CD8-positive, alpha-beta memory T cell (primary cell): Measurements from ENCODE around the gene TMF1. TPM values are rescaled to one million over a fixed set of nuclear protein-coding genes. Genes with fewer than 3 reads are reported as not detected.

ENCODE experiments used
- CTCF ChIA-PET: fragments of 350-600 bp; sonication (Branson Sonifier 250); formaldehyde crosslinking; loops from one replicate; lab custom pipeline; 2021; ENCODE audit warnings: antibody characterized with exemption; lab: Charles Lee
- POLR2A ChIA-PET: fragments of 350-600 bp; sonication (Branson Sonifier 250); formaldehyde crosslinking; loops from one replicate; lab custom pipeline; 2021; ENCODE audit warnings: antibody characterized with exemption; lab: Charles Lee
- DNase-seq, 5 donors: peaks; one replicate each; pipeline versions ENCODE4 v3.0.0 to v3.0.0-alpha.2; 2020 to 2022; ENCODE audit warnings: mixed read lengths in 1 of 5
- H3K27ac ChIP-seq: one replicate; pipeline ENCODE4 v1.7.0; 2013; ENCODE audit warnings: low read depth, mild to moderate bottlenecking, low read length, moderate library complexity
- H3K27me3 ChIP-seq: 2 replicates; pipeline ENCODE4 v1.7.0; 2013; ENCODE audit warnings: low read length, mild to moderate bottlenecking; ENCODE audit not compliant: insufficient read depth, poor library complexity, severe bottlenecking
- H3K36me3 ChIP-seq: 2 replicates; pipeline ENCODE4 v1.7.0; 2013; ENCODE audit warnings: mild to moderate bottlenecking, low read length, moderate library complexity; ENCODE audit not compliant: insufficient read depth
- H3K4me1 ChIP-seq: 2 replicates; pipeline ENCODE4 v1.7.0; 2013; ENCODE audit warnings: mild to moderate bottlenecking, low read length, moderate library complexity; ENCODE audit not compliant: insufficient read depth
- H3K4me3 ChIP-seq: 2 replicates; pipeline ENCODE4 v1.7.0; 2013; ENCODE audit warnings: mild to moderate bottlenecking, low read length
- H3K9me3 ChIP-seq: 2 replicates; pipeline ENCODE4 v1.7.0; 2013; ENCODE audit warnings: mild to moderate bottlenecking, low read length
- H3K27ac Mint-ChIP-seq, 8 donors: one replicate each; pipeline ENCODE4 v1.8.0; 2020 to 2021; ENCODE audit warnings: mixed read lengths in 8 of 8, mild to moderate bottlenecking in 6 of 8, inconsistent platforms in 3 of 8, moderate library complexity in 3 of 8
- H3K27me3 Mint-ChIP-seq, 2 donors: one replicate each; pipeline ENCODE4 v1.8.0; 2020 to 2021; ENCODE audit warnings: mixed read lengths in 2 of 2, mild to moderate bottlenecking in 1 of 2, moderate library complexity in 1 of 2
- H3K36me3 Mint-ChIP-seq, 3 donors: one replicate each; pipeline ENCODE4 v1.8.0; 2020 to 2021; ENCODE audit warnings: mixed read lengths in 3 of 3, inconsistent platforms in 1 of 3, mild to moderate bottlenecking in 1 of 3
- H3K4me1 Mint-ChIP-seq, 3 donors: one replicate each; pipeline ENCODE4 v1.8.0; 2020 to 2021; ENCODE audit warnings: mixed read lengths in 3 of 3, inconsistent platforms in 1 of 3, mild to moderate bottlenecking in 1 of 3
- H3K4me3 Mint-ChIP-seq, 7 donors: one replicate each; pipeline ENCODE4 v1.8.0; 2020 to 2021; ENCODE audit warnings: mixed read lengths in 7 of 7, mild to moderate bottlenecking in 6 of 7, moderate library complexity in 4 of 7, inconsistent platforms in 2 of 7
- H3K9me3 Mint-ChIP-seq, 5 donors: one replicate each; pipeline ENCODE4 v1.8.0; 2020 to 2022; ENCODE audit warnings: mixed read lengths in 5 of 5, mild to moderate bottlenecking in 3 of 5, moderate library complexity in 2 of 5, inconsistent platforms in 1 of 5
- polyA plus RNA-seq: library from polyadenylated mRNA; unstranded; fragments of 300-500 nt; fragmentation: Illumina TruSeq; gene quantifications from one replicate; pipeline ENCODE4 v1.2.3, GENCODE V29; 2021
- total RNA-seq, 2 experiments: library from RNA; stranded (reverse); gene quantifications; one replicate each; pipeline ENCODE4 v1.2.3, GENCODE V29; 2021

TMF1 gene
- total and polyA plus RNA-seq, 3 experiments from 2014 or later = 31.8 to 40.0 (median 35.6) TPM

DNA sequence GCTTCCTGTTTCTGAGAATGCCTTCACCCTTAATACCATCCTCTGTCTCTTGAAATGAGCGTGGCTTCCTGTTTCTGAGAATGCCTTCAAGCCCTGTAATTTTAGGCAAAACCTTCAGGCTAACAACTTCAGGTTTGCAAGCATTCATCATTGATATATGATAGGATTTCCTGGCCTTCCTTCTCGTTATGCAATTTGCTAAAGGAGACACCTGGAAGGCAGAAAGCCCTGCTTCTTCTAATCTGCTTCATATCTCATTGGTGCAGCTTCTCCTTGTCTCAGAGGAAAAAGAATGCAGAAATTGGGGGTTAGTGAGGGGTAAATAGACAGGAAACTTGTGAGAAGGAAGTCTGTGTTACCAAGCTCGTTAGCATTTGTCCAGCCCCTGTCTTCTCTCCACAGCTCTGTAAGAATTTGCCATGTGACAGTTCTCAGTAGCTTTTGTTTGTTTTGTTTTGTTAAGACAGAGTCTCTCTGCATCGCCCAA is 39.9 kb upstream of the TMF1 start:
- Mint-ChIP-seq H3K9me3 (no peaks in the 10 kb centered on the region), H3K4me3 (peak overlapping the region; percentile 58 to 81 (median 76)), H3K4me1 (peaks cover 84 to 98% (median 94%) of the 10 kb centered on the region in 3 donors), H3K27ac (peak overlapping the region; percentile 79 to 99 (median 94)), H3K27me3 (no peaks in the 10 kb centered on the region), H3K36me3 (peaks cover 0 to 58% (median 13%) of the 10 kb centered on the region in 3 donors)
- H3K36me3 ChIP-seq = no peaks in the 10 kb centered on the region
- ChIA-PET POLR2A (interaction anchor here (0.6 to 1.4 kb wide), 5 partner anchors 11 to 41 kb away, joined by 3 to 11 read pairs (median 6); partner anchors contain the start of genes TMF1 and UBA3), CTCF (interaction anchor here (0.8 to 2.4 kb wide), 6 partner anchors 9 to 78 kb away, joined by 3 to 10 read pairs (median 4); partner anchors contain the start of genes EOGT and TMF1)
- peak in 2 of 5 donors; percentile 49 to 68 for DNase-seq
- H3K4me3 ChIP-seq = peak overlapping the region; percentile 19
- H3K27ac ChIP-seq = peak overlapping the region; percentile 60
- H3K4me1 ChIP-seq = peaks cover 98% of the 10 kb centered on the region
- H3K9me3 ChIP-seq = no peaks in the 10 kb centered on the region
- H3K27me3 ChIP-seq = no peaks in the 10 kb centered on the region

DNA sequence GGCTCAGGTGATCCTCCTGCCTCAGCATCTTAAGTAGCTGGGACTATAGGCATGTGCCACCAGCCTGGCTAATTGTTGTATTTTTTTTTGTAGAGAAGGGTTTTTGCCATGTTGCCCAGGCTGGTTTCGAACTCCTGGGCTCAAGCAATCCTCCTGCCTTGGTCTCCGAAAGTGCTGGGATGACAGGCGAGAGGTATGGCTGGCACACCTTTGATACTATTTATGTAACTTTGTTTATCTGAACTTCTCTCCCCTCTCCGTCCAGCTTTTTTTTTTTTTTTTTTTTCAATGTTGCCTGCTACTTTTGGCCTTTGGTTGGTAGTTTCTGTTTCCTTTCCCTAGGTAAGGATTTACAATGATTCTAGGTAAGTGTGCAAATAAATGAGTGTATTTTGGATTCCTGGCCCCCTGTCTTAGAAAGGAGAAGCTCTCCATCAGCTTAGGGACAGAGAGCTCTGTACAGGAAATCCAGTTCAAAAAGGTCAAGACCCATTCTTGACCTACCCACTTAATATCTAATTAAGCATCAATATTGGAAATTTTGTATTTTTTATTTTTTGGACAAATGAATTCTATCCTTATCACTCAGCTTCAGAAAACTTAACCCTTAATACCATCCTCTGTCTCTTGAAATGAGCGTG is 39.4 kb upstream of the TMF1 start:
- peak overlapping the region; percentile 60 for H3K27ac ChIP-seq
- H3K9me3 ChIP-seq = no peaks in the 10 kb centered on the region
- Mint-ChIP-seq H3K4me1 (peaks cover 81 to 93% (median 88%) of the 10 kb centered on the region in 3 donors), H3K4me3 (peak overlapping the region; percentile 58 to 83 (median 78)), H3K27me3 (no peaks in the 10 kb centered on the region), H3K36me3 (peaks cover 0 to 53% (median 13%) of the 10 kb centered on the region in 3 donors), H3K27ac (peak overlapping the region; percentile 79 to 99 (median 94)), H3K9me3 (no peaks in the 10 kb centered on the region)
- H3K36me3 ChIP-seq = no peaks in the 10 kb centered on the region
- ChIA-PET POLR2A (interaction anchor here (0.5 to 1.4 kb wide), 10 partner anchors 11 to 78 kb away, joined by 3 to 11 read pairs (median 4); partner anchors contain the start of genes EOGT, TMF1 and UBA3), CTCF (interaction anchor here (0.8 to 2.4 kb wide), 7 partner anchors 10 to 78 kb away, joined by 3 to 10 read pairs (median 4); partner anchors contain the start of genes EOGT and TMF1)
- DNase-seq = no peak
- H3K4me1 ChIP-seq = peaks cover 94% of the 10 kb centered on the region
- H3K27me3 ChIP-seq = no peaks in the 10 kb centered on the region
- peak overlapping the region; percentile 19 for H3K4me3 ChIP-seq

DNA sequence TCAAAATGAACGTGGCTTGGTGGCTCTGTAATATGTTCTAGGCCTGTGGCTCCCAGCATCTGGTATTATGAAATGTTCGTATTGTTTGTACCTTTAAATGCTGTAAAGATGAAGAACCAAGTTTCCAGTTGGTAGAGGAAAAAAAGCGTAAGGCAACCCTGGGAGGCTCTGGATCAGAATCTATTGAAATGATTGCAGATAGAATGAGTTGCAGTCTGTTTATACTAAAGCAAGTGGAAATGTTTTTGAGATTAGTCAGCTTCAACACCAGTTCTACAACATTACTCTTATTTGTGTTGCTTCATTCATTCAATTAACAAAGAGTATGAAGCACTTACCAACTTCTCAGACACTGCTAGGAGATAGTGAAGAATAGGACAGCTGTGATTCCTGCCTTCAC is 37.9 kb upstream of the TMF1 start:
- Histone ChIP-seq H3K27me3 (no peaks in the 10 kb centered on the region), H3K36me3 (no peaks in the 10 kb centered on the region), H3K4me3 (peak overlapping the region; percentile 13), H3K9me3 (no peaks in the 10 kb centered on the region), H3K27ac (no peak overlapping the region), H3K4me1 (peaks cover 81% of the 10 kb centered on the region)
- ChIA-PET POLR2A (no interaction called here), CTCF (interaction anchor here (1.0 kb wide), 1 partner anchor 29 kb away, joined by 3 read pairs; no protein-coding TSS in a partner anchor)
- peak overlapping the region; percentile 74 to 95 (median 91) for H3K27ac Mint-ChIP-seq
- no peaks in the 10 kb centered on the region for H3K27me3 Mint-ChIP-seq
- no peaks in the 10 kb centered on the region for H3K9me3 Mint-ChIP-seq
- no peak for DNase-seq
- H3K4me1 Mint-ChIP-seq = peaks cover 75 to 81% (median 81%) of the 10 kb centered on the region in 3 donors
- peaks cover 0 to 57% (median 12%) of the 10 kb centered on the region in 3 donors for H3K36me3 Mint-ChIP-seq
- H3K4me3 Mint-ChIP-seq = peak overlapping the region; percentile 66 to 94 (median 78)

DNA sequence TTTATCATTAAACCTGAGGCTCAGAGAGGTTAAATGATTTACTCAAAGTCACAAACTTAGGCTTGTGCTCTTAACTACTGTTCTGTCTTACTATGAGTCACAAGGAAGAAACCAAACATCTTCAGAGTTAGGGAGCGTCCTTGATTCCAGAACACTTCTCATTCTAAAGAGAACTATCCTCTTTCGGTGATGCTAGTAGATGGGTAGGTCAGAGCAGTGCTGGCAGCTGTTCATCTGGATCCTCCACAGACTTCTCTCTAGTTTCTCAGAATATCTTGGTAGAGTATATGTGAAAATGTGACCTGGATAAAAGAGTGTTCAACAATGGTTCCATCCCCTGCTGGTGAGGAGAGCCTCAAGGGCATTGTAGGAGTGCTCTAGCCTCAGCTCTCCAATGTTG is 35.9 kb upstream of the TMF1 start:
- Mint-ChIP-seq H3K4me3 (peak overlapping the region; percentile 78 to 96 (median 87)), H3K27me3 (no peaks in the 10 kb centered on the region), H3K9me3 (no peaks in the 10 kb centered on the region), H3K36me3 (peaks cover 0 to 48% (median 11%) of the 10 kb centered on the region in 3 donors), H3K4me1 (peaks cover 73 to 79% (median 79%) of the 10 kb centered on the region in 3 donors), H3K27ac (peak overlapping the region; percentile 82 to 95 (median 93))
- no peaks in the 10 kb centered on the region for H3K27me3 ChIP-seq
- H3K4me1 ChIP-seq = peaks cover 77% of the 10 kb centered on the region
- no peaks in the 10 kb centered on the region for H3K36me3 ChIP-seq
- ChIA-PET CTCF (no interaction called here), POLR2A (interaction anchor here (0.5 kb wide), 1 partner anchor 18 kb away, joined by 4 read pairs; no protein-coding TSS in a partner anchor)
- no peak for DNase-seq
- H3K27ac ChIP-seq = no peak overlapping the region
- peak overlapping the region; percentile 54 for H3K4me3 ChIP-seq
- no peaks in the 10 kb centered on the region for H3K9me3 ChIP-seq

DNA sequence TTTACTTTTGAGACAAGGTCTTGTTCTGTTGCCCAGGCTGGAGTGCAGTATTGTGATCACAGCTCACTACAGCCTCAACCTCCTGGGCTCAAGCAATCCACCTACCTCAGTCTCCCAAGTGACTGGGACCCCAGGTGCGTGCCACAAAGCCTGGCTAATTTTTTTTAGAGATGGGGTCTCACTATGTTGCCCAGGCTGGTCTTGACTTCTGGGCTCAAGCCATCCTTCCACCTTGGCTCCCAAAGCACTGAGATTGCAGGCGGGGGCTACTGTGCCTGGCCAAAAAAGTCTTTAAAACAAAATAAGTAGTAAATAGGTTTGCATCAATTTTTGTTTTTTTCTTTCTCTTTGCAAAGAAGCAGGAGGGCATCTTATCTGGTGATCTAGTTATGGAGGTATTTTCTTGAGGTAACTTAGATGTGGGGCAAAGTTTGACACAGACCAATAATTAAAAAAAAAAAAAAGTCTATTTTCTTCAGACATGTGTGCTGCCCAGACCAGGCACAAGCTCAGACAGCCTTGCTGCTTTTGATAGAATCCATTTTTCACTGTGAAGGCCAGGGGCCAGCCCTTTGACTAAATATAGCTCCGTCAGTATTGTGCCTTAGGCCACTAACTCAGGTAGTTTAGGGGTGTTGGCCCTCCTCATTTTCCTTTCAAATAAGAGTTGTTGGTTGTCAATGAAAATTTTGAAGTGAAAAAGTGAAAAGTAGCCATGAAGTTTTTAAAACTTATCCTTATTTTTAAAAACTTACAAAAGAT is 35.1 kb upstream of the TMF1 start:
- H3K36me3 Mint-ChIP-seq = peaks cover 0 to 44% (median 11%) of the 10 kb centered on the region in 3 donors
- H3K9me3 Mint-ChIP-seq = no peaks in the 10 kb centered on the region
- peak overlapping the region; percentile 78 to 98 (median 94) for H3K4me3 Mint-ChIP-seq
- H3K27me3 Mint-ChIP-seq = no peaks in the 10 kb centered on the region
- DNase-seq = no peak
- Histone ChIP-seq H3K27me3 (no peaks in the 10 kb centered on the region), H3K27ac (no peak overlapping the region), H3K9me3 (no peaks in the 10 kb centered on the region), H3K4me3 (peak overlapping the region; percentile 54), H3K4me1 (peaks cover 77% of the 10 kb centered on the region), H3K36me3 (no peaks in the 10 kb centered on the region)
- peaks cover 75 to 79% (median 79%) of the 10 kb centered on the region in 3 donors for H3K4me1 Mint-ChIP-seq
- POLR2A ChIA-PET = interaction anchor here (0.5 to 2.0 kb wide), 6 partner anchors 19 to 75 kb away, joined by 3 to 8 read pairs (median 4); partner anchors contain the start of genes EOGT and TMF1
- H3K27ac Mint-ChIP-seq = peak overlapping the region; percentile 37 to 95 (median 79)
- CTCF ChIA-PET = interaction anchor here (0.9 to 1.9 kb wide), 3 partner anchors 17 to 70 kb away, joined by 3 to 5 read pairs (median 3); no protein-coding TSS in a partner anchor

DNA sequence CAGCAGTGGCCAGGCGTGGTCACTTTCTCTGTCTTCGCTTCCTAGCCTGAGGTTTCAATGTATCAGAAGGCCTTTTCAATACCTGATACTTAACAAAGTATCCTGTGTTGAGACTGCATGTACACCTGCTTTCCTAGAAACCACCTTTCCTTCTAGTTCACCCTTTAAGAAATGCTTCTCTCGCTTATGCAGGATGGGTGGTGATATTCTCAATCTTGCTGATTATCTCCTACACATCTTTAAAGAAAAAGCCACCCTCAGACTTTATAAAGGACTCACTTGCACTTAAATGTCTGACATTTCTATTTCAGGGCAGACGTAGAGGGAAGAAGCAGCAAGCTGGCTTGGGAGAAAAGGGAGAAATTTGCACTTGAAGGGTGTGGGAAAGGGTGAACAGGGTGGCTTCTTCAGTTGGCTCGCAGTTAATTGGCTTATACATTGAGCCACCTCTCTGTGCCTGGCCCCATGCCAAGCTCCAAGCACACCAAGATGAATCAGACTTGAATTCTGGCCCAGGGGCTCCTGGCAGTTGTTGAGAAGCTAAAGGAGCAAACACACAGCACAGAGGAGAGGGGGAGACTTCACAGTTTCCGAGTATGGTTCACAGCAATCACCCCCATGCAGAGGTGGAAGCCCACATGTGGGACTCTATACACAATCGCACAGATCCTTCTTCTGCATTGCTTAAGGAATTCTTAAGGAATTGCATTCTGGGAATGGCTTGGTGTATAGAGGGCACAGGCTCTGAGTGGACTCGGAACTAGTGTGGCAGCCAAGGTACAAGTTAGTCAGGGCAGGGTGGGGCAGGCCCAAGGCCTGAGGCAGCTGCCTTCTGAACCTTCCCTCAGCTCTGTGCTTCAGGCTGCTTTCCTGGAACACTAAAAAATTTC is 33.9 kb upstream of the TMF1 start:
- Histone ChIP-seq H3K27me3 (no peaks in the 10 kb centered on the region), H3K27ac (peak overlapping the region; percentile 77), H3K4me1 (peaks cover 76% of the 10 kb centered on the region), H3K4me3 (peak overlapping the region; percentile 67), H3K9me3 (no peaks in the 10 kb centered on the region), H3K36me3 (no peaks in the 10 kb centered on the region)
- Mint-ChIP-seq H3K27ac (peak overlapping the region; percentile 89 to 99 (median 98)), H3K27me3 (no peaks in the 10 kb centered on the region), H3K4me1 (peaks cover 75 to 81% (median 81%) of the 10 kb centered on the region in 3 donors), H3K36me3 (peaks cover 0 to 42% (median 9%) of the 10 kb centered on the region in 3 donors), H3K4me3 (peak overlapping the region; percentile 93 to 99 (median 96)), H3K9me3 (no peaks in the 10 kb centered on the region)
- CTCF ChIA-PET = interaction anchor here (0.6 to 1.9 kb wide), 6 partner anchors 16 to 73 kb away, joined by 3 to 5 read pairs (median 4); no protein-coding TSS in a partner anchor
- POLR2A ChIA-PET = interaction anchor here (1.0 to 2.0 kb wide), 7 partner anchors 7 to 74 kb away, joined by 3 to 8 read pairs (median 4); partner anchors contain the start of genes EOGT and TMF1
- DNase-seq = peak; percentile 37 to 81 (median 48)
